ENCODE results near the gene DYSF.

DNA sequence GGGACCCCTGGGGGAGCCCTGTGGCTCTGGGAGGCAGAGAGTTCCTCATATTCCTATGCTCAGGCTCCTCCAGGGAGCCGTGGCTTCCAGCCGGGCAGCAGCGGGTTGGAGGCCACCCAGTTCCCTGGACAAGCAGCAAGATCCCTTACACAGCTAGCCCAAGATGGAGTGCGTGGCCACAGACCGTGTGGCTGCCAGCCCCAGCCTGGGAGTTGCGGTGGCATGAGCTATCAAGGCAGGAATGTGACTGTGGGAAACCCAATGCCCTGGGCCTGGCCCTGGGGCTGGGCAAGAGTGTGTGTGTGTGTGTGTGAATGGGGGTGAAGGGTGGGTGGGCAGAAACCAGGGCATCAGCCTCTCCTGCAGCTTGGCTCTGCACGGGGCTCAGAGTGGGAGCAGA is 130.5 kb downstream of the DYSF start:
- TF ChIP-seq POLR2AphosphoS5 (IDR thresholded peaks at IDR 0.05; ENCODE audit: low read depth, low read length) (no peak), SIN3A (IDR thresholded peaks at IDR 0.05; ENCODE audit: borderline replicate concordance, insufficient read depth, low read length) (no peak), TAF1 (IDR thresholded peaks at IDR 0.05; ENCODE audit: borderline replicate concordance, insufficient read depth, low read length) (no peak)
- TF ChIP-seq, protein P1, sequence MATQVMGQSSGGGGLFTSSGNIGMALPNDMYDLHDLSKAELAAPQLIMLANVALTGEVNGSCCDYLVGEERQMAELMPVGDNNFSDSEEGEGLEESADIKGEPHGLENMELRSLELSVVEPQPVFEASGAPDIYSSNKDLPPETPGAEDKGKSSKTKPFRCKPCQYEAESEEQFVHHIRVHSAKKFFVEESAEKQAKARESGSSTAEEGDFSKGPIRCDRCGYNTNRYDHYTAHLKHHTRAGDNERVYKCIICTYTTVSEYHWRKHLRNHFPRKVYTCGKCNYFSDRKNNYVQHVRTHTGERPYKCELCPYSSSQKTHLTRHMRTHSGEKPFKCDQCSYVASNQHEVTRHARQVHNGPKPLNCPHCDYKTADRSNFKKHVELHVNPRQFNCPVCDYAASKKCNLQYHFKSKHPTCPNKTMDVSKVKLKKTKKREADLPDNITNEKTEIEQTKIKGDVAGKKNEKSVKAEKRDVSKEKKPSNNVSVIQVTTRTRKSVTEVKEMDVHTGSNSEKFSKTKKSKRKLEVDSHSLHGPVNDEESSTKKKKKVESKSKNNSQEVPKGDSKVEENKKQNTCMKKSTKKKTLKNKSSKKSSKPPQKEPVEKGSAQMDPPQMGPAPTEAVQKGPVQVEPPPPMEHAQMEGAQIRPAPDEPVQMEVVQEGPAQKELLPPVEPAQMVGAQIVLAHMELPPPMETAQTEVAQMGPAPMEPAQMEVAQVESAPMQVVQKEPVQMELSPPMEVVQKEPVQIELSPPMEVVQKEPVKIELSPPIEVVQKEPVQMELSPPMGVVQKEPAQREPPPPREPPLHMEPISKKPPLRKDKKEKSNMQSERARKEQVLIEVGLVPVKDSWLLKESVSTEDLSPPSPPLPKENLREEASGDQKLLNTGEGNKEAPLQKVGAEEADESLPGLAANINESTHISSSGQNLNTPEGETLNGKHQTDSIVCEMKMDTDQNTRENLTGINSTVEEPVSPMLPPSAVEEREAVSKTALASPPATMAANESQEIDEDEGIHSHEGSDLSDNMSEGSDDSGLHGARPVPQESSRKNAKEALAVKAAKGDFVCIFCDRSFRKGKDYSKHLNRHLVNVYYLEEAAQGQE (IDR thresholded peaks at IDR 0.05; ENCODE audit: insufficient read depth in 1 of 2, low read depth in 2 of 2, low read length in 2 of 2): no peak

Measured in PFSK-1 (cell line).